ENCODE data around the gene GPX8.
A peak's percentile ranks its signal among the peaks of the same experiment; 100 is the strongest.

GPX8 gene

DNA sequence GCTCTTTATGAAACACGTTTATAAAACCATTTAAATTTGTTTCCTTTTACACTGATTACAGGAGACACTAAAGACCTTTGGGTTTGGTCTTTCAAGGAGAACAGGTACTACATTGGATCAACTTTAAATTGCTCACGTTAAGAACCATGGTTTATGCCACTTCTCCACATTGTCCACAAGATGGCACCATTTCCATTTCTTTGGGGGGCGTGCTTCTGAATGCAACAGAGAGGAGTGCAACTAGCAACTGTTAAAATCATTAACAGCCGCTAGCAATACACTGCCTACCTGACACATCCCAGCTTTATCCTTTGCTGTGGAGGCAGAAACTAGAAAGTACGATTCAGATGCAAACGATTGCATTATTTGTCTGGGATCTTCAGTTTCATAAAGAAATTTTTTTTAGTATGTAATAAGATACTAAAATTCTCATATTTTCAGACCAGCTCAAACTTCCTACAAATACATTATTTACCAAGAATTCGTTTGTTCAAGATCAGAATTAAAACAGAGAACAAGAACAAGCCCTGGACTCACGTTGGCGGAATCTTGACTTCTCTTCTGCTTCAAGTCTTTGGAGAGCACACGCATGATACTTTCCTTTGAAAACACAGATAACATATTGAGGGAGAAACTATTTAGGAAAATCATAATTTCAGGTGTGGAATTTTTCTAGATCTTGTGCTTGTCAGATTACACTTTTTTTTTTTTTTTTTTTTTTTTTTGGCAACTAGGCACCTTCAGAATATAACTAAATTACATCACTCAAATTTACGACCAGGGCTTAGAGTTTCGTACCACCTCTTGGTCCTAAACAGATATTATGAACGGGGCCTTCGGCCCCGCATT, 12.3 kb downstream of the GPX8 start:
- peak; percentile 69 for DNase-seq (ENCODE audit: low read depth)

DNA sequence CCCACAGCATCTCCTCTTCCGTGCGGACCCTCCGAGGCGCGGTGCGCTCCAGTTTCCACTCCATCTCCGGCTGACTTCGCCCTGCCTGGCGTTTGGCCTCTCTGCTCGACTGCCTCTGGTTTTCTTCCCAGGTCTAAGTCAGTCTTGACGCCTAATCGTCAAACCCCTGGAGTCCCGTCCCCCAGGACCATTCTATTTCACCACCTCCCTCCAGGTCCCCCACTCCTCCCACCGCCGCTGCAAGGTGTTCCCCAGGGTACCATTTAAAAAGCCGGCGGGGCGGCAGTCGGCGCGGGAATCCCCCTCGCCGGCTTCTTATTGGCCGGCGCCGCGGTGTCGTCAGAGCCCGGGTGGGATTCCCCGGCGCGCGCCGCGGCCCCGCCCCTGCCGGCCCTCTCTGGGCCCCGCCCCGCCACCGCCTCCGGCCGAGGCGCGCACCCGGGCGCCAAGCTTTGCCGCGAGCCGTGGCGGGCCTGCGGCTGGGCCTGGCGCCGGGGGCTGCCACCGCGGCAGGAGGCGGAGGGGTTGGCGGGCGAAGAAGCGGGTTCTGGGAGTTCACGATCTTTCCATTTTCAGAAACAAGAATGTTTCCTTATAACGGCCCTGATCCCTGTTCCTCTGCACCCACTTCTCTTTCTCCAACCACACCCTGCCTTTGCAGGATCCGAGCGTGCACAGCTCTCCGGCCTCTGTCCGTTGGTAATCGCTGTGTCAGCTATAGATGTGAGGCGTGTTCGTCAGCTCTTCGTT, 13.1 kb downstream of the GPX8 start, which contains the start of gene CDC20B:
TSS of gene CDC20B (minus strand) at position 241 of the 750 bp plus-strand sequence. CDS start at position 64, 177 bp downstream.
- no peak for DNase-seq (ENCODE audit: low read depth)

DNA sequence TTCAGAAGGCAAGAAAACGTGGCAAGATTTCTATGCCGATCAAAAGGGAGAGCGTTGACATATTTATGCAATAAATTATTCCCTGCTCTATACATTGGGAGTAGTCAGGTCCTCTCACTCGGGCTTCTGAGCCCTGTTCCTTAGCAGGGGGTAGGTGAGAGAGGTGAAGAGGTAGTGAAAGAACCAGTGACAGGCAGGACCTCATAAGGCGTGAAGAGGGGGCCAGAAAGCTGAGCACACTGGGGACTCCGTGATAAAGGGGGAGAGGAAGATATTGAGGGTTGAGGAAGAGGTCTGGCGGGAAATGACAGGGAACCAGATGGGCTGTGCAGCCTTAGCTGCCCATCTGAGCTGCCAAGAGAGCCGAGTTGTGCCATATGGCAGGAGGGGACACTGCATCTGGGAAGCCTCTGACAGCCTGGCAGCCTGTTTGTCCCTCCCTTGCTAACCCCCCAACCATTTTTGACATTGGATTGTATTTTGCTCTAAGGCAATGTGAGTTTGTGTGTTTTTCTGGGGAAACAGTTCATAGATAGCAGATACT, 13.8 kb downstream of the GPX8 start:
- DNase-seq (ENCODE audit: low read depth), result no peak

DNA sequence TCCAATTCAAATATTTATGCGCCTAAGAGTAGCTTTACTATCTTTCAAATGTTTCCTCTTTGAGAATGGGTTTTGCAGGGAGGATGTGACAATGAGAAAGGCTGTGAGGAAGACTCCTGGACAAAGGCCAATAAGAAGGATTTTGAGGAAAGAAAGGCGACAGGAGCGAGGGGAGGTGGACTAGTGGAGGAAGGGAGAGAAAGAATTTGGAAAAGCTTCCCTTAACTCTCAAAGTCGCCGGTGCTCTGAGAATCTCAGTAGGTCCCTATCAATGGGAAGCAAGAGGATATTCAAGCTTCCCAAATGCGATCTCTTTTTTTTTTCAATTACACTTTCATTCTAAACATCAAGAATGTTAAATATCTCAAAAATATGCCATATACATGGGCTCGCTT, 15.8 kb downstream of the GPX8 start:
- no peak for DNase-seq (ENCODE audit: low read depth)

DNA sequence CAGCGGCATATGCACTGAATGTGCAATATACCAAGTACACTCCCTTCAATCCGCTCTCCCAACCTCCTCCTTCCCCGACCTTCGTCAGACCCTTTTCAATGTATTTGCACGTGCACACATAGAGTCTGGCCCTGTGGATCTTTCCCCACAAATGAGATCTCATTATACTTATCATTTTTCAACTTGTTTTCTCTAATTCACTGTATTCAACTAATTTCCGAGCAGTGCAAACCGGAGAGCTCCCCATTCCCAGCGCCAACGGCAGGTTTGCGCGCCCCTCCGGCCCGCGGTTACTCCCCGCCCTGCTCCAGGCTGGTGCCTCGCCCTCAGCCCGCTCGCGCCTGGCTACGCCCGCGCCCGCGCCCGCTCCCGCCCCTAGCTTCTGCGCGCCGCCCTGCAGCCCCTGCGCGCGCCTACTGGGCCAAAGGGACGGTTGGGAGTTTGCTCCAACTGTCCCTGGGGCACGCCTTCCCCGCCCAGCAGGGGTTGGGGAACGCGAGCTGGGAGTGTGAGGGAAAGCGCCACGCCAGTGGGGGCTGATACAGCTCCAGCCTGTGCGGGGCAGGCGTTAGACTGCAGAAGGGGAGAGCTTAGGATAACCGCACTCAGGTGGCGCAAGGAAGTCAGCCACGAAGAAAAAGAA, 16.3 kb downstream of the GPX8 start:
- no peak for DNase-seq (ENCODE audit: low read depth)

DNA sequence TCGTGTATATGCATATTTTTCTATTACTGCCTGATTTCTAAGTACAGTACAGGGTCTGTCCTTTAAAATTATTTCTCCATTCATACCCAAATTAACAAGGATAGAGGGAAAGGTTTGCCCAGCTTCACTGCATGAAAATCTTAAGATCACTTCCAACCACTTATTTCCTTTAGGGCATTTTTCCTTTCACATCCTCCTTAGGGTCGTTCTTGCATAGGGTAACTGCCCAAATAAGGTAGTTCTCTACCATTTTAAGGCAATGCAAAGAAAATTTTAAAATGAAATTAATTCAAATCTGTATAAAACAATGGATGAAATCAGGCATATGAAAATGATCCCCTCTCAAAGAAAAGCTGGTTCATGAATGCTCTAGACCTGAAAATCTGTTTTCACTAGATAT, 17.1 kb downstream of the GPX8 start:
- no peak for DNase-seq (ENCODE audit: low read depth)

DNA sequence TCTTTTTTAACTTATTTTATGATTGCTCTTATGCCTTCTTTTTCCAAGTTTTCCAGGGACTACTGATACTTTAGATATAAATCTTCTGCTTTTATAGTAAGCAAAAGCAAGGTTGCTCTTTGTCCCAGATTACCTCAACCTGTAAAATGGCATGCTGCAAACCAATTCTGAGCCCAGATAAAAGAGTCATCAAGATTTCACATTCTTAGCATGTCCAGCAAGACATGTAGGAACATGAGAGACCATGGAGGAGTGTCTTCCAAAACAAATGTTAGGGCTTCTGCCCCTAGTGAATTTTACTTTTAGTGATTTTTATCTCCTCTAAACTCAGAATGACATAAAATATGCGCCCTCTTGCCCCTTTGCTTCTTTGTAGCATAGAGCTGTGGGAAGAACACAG, 20.0 kb downstream of the GPX8 start:
- DNase-seq (ENCODE audit: low read depth), result no peak

DNA sequence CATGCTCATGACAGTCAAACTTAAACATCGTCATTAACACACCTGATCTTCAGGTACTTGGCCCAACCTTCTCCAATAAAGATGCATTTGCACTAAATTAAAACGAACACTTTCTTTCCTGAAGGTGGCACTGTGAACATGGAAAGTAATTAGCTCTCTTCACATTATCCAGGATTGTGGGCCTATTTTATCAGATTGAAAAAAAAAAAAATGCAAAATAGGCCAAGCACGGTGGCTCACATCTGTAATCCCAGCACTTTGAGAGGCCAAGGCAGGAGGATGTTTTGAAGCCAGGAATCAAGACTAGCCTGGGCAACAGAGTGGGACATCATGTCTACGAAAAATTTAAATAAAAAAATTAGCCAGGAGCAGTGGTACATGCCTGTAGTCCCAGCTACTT, 27.4 kb downstream of the GPX8 start:
- no peak for DNase-seq (ENCODE audit: low read depth)

DNA sequence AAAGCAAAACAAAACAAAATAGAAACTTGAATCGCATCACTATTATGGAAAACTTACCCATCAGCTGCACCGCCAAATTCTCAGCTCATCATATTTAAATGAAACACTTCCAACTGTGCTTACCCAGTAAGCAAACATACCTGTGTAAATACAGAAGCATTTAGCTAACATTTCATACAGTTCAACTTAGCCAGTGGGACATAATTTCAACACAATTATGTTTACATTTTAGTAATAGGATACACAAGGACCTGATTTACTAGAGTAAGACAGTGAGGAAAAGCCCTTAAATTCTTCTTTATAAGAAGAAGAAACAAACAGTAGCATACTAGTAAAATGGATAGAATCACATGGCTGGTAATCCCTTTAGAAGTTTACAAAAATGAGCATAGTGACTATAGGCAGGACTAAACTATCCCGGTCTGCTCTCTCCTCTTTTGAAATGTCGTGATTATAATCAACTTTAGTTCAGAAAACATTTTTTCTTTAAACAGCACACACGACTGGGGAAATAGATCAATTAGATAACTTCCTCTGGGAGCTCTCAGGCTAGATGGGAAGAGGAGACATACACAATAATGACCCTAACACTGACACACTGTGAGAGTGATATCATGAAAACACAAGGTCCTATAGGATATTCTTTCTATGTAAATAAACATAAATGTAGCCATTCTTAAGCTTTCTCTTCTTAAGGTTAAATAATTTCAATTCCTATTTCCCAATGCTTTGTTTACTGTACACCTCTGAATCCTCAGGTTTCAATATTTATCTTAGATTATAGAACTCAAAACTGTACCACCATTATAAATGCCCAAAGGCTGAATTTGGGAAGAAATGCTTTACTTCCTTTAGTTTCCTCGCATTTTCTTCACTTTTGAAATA, 28.9 kb downstream of the GPX8 start:
- no peak for DNase-seq (ENCODE audit: low read depth)

DNA sequence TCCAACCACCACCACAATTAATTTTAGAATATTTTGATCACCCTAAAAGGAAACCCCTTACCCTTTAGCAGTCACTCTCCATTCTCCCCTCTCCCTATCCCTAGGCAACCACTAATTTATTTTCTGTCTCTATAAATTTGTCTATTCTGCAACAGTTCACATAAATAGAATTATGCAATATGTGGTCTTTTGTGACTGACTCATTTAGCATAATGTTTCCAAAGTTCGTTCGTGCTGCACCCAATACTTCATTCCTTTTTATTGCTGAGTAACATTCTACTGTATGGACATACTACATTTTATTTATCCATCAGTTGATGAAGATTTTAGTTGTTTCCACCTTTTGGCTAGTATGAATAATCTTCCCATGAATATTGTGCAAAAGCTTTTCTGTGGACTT, 31.2 kb downstream of the GPX8 start:
- DNase-seq (ENCODE audit: low read depth), result no peak

DNA sequence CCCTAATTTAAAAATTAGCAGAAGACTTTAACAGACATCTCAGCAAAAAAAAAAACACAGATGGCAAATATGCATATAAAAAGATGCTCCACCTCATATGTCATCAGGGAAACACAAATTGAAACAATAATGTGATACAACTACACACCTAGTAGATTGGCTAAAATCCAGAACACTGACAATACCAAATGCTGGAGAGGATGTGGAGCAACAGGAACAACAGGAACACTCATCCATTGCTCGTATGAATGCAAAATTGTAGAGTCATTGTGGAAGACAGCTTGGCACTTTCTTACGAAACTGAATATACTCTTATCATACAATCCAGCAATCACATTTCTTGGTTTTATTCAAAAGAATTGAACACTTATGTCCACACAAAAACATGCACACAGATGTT, 45.0 kb downstream of the GPX8 start:
- DNase-seq (ENCODE audit: low read depth), result no peak

DNA sequence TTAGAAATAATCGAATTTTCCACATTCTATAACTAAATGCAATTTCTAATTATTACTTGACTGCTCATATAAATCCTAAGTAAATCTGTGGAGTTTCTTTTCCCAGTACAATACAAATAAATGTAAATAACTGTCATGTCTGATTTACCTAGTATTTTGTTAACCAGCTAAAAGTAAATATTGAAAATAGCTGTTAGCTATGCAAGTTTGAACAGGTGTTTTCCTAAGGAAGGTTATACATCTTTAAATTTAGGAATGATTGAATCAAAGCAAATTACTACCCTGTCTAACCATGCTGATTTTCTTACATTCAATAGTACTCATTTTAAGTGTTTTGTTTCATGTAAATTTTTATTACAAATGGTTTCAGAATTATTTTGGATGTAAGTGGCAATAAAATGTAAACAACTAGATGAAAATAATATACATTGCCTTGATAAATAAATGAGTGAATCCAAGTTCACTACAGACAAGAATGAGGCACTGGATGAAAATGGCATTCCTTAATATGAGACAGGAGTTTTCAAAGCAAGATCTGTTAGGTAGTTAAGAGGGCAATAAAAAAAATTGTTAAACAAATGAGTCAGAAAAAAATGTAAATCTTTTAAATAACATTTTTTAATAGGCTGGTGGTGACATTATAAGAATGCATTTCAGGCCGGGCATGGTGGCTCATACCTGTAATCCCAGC, 51.4 kb downstream of the GPX8 start:
- no peak for DNase-seq (ENCODE audit: low read depth)

All from fibroblast of the conjunctiva (primary cell).